H1 (cell line): ENCODE results near the gene CHD9NB. TPM values are rescaled to one million over a fixed set of nuclear protein-coding genes. Genes with fewer than 3 reads are reported as not detected.

Experiments used
- CTCF ChIA-PET: fragments of 300-600 bp; sonication (Branson Sonifier 250); formaldehyde crosslinking; loops from one replicate; lab custom pipeline; 2021; ENCODE audit not compliant: partially characterized antibody; lab: Charles Lee
- POLR2A ChIA-PET: fragments of 300-600 bp; sonication (Branson Sonifier 250); formaldehyde crosslinking; loops from one replicate; lab custom pipeline; 2021; ENCODE audit warnings: inconsistent platforms; ENCODE audit not compliant: partially characterized antibody; lab: Charles Lee
- DNase-seq, 2 experiments: peaks; one replicate each; pipeline versions ENCODE4 v3.0.0 to v3.0.0-alpha.2; 2010 to 2022; ENCODE audit warnings: low spot score in 2 of 2, low read depth in 1 of 2, mixed read lengths in 1 of 2
- FAIRE-seq: peaks from 2 replicates; lab custom pipeline; 2011; peaks lifted over from hg19 to GRCh38; lab: Jason Lieb, UNC
- H2AFZ ChIP-seq: 2 replicates; pipeline ENCODE4 v1.8.1; 2012; ENCODE audit warnings: low read length, inconsistent platforms
- H2AK5ac ChIP-seq: 2 replicates; pipeline ENCODE4 v1.6.1; 2013; ENCODE audit warnings: low read depth, low read length
- H2BK120ac ChIP-seq: replicated peaks from 2 replicates; pipeline ENCODE3; 2013; ENCODE audit warnings: low read depth, low read length, inconsistent platforms
- H2BK12ac ChIP-seq: 2 replicates; pipeline ENCODE4 v1.6.1; 2013; ENCODE audit warnings: low read depth, low read length
- H2BK15ac ChIP-seq: 2 replicates; pipeline ENCODE4 v1.6.1; 2013; ENCODE audit warnings: low read length
- H2BK20ac ChIP-seq: 2 replicates; pipeline ENCODE4 v1.6.1; 2013; ENCODE audit warnings: low read length
- H2BK5ac ChIP-seq: 2 replicates; pipeline ENCODE4 v1.6.1; 2013; ENCODE audit warnings: low read depth, low read length
- H3K14ac ChIP-seq: 2 replicates; pipeline ENCODE4 v1.6.1; 2013; ENCODE audit warnings: inconsistent platforms; ENCODE audit not compliant: insufficient read length
- H3K18ac ChIP-seq: 2 replicates; pipeline ENCODE4 v1.6.1; 2013; ENCODE audit warnings: low read length; ENCODE audit errors: extremely low read depth
- H3K23ac ChIP-seq: 2 replicates; pipeline ENCODE4 v1.6.1; 2013; ENCODE audit warnings: inconsistent platforms; ENCODE audit not compliant: insufficient read length
- H3K23me2 ChIP-seq: 2 replicates; pipeline ENCODE4 v1.6.1; 2013; ENCODE audit warnings: low read depth, low read length
- H3K27ac ChIP-seq: 2 replicates; pipeline ENCODE4 v1.6.1; 2011; ENCODE audit warnings: low read depth, low read length, inconsistent platforms
- H3K27me3 ChIP-seq, 4 experiments: replicated peaks in 1 of 4; 1 replicate in 1 of 4; 2 replicates in 3 of 4; pipeline versions ENCODE4 v1.6.1 to v1.8.1; 2011 to 2013; ENCODE audit warnings: low read length in 3 of 4, mild to moderate bottlenecking in 3 of 4, inconsistent platforms in 2 of 4, mixed read lengths in 2 of 4, moderate library complexity in 1 of 4; ENCODE audit not compliant: control insufficient read depth in 3 of 4, insufficient read depth in 3 of 4; ENCODE audit errors: extremely low read depth in 1 of 4
- H3K36me3 ChIP-seq, 4 experiments: 2 replicates each; pipeline versions ENCODE4 v1.6.1 to v1.8.1; 2011 to 2013; ENCODE audit warnings: mild to moderate bottlenecking in 4 of 4, low read length in 3 of 4, moderate library complexity in 2 of 4, control low read depth in 1 of 4, inconsistent platforms in 1 of 4; ENCODE audit not compliant: insufficient read depth in 4 of 4, control insufficient read depth in 2 of 4
- H3K4ac ChIP-seq: replicated peaks from 2 replicates; pipeline ENCODE3; 2013; ENCODE audit warnings: low read length, low read depth, mixed read lengths, inconsistent platforms; ENCODE audit not compliant: insufficient read length
- H3K4me1 ChIP-seq, 4 experiments: replicated peaks in 1 of 4; 1 replicate in 1 of 4; 2 replicates in 3 of 4; pipeline versions ENCODE4 v1.6.1 to v1.8.1; 2011 to 2013; ENCODE audit warnings: low read length in 3 of 4, inconsistent platforms in 2 of 4, mixed read lengths in 1 of 4; ENCODE audit not compliant: insufficient read depth in 4 of 4, control insufficient read depth in 3 of 4
- H3K4me2 ChIP-seq, 2 experiments: 2 replicates each; pipeline versions ENCODE4 v1.6.1 to v1.8.1; 2011 to 2013; ENCODE audit warnings: low read depth in 2 of 2, low read length in 2 of 2, control low read depth in 1 of 2, inconsistent platforms in 1 of 2, mild to moderate bottlenecking in 1 of 2; ENCODE audit not compliant: insufficient read depth in 1 of 2
- H3K4me3 ChIP-seq, 4 experiments: fragments of 200-600, 300-600 bp in 1 of 4; sonication (generic), shearing (Covaris generic), sonication (Bioruptor Twin) in 1 of 4; 2 replicates each; pipeline versions ENCODE4 v1.5.1 to v1.8.1; 2011 to 2016; ENCODE audit warnings: low read length in 4 of 4, low read depth in 3 of 4, control low read depth in 2 of 4, inconsistent platforms in 2 of 4, mild to moderate bottlenecking in 2 of 4, mixed read lengths in 1 of 4, moderate library complexity in 1 of 4; ENCODE audit not compliant: insufficient read depth in 2 of 4; ENCODE audit errors: extremely low read depth in 1 of 4
- H3K56ac ChIP-seq: replicated peaks from 2 replicates; pipeline ENCODE3; 2013; ENCODE audit warnings: low read depth, mild to moderate bottlenecking, mixed read lengths, low read length, inconsistent platforms; ENCODE audit not compliant: insufficient read length
- H3K79me1 ChIP-seq: 2 replicates; pipeline ENCODE4 v1.6.1; 2013; ENCODE audit warnings: low read depth, low read length, control low read depth
- H3K79me2 ChIP-seq, 2 experiments: 2 replicates each; pipeline versions ENCODE4 v1.6.1 to v1.8.1; 2012 to 2013; ENCODE audit warnings: low read length in 2 of 2, mild to moderate bottlenecking in 2 of 2, inconsistent platforms in 1 of 2; ENCODE audit not compliant: insufficient read depth in 2 of 2, control insufficient read depth in 1 of 2
- H3K9ac ChIP-seq, 4 experiments: replicated peaks in 1 of 4; 1 replicate in 1 of 4; 2 replicates in 3 of 4; pipeline versions ENCODE4 v1.6.1 to v1.8.1; 2011 to 2013; ENCODE audit warnings: low read depth in 3 of 4, low read length in 3 of 4, control low read depth in 2 of 4, mild to moderate bottlenecking in 2 of 4, moderate library complexity in 2 of 4, inconsistent platforms in 1 of 4; ENCODE audit errors: extremely low read depth in 1 of 4
- H3K9me3 ChIP-seq, 2 experiments: 2 replicates each; pipeline versions ENCODE4 v1.6.1 to v1.8.1; 2012 to 2013; ENCODE audit warnings: mild to moderate bottlenecking in 2 of 2, moderate library complexity in 2 of 2, control low read depth in 1 of 2, inconsistent platforms in 1 of 2, low read depth in 1 of 2, low read length in 1 of 2, mixed read lengths in 1 of 2; ENCODE audit not compliant: insufficient read depth in 2 of 2
- H4K20me1 ChIP-seq, 2 experiments: replicated peaks in 1 of 2; 2 replicates each; pipeline versions ENCODE3 to v1.8.1; 2011 to 2013; ENCODE audit warnings: inconsistent platforms in 2 of 2, low read length in 2 of 2, mild to moderate bottlenecking in 1 of 2; ENCODE audit not compliant: insufficient read depth in 2 of 2, control insufficient read depth in 1 of 2
- H4K5ac ChIP-seq: 2 replicates; pipeline ENCODE4 v1.6.1; 2013; ENCODE audit warnings: low read length, low read depth, mixed read lengths, inconsistent platforms; ENCODE audit not compliant: insufficient read length
- H4K8ac ChIP-seq: 2 replicates; pipeline ENCODE4 v1.8.0; 2013; ENCODE audit warnings: mild to moderate bottlenecking, moderate library complexity, low read length, inconsistent platforms; ENCODE audit not compliant: insufficient read depth; ENCODE audit errors: extremely low read depth
- H4K91ac ChIP-seq: replicated peaks from 2 replicates; pipeline ENCODE3; 2013; ENCODE audit warnings: low read length, mixed read lengths, inconsistent platforms; ENCODE audit not compliant: insufficient read length
- BCL11A ChIP-seq, 2 experiments: IDR thresholded peaks; one replicate each; pipeline ENCODE4 v1.6.1; 2011; ENCODE audit warnings: low read depth in 2 of 2, low read length in 2 of 2, mild to moderate bottlenecking in 2 of 2
- BRCA1 ChIP-seq: IDR thresholded peaks from 2 replicates; pipeline ENCODE4 v1.6.1; 2012; ENCODE audit warnings: low read depth, low read length, improper control_type of control experiment
- CBX8 ChIP-seq: fragments of 300-800, 300-1000 bp; sonication (generic); IDR thresholded peaks from 2 replicates; pipeline ENCODE4 v1.7.1; 2016; ENCODE audit warnings: low read depth, low read length, borderline replicate concordance
- EGR1 ChIP-seq: IDR thresholded peaks from 2 replicates; pipeline ENCODE4 v1.6.1; 2011; ENCODE audit warnings: low read depth, low read length, borderline replicate concordance
- PHF8 ChIP-seq: fragments of 200-600 bp; sonication (generic); conservative IDR thresholded peaks from 2 replicates; pipeline ENCODE4 v1.7.1; 2012; ENCODE audit warnings: low read depth, mild to moderate bottlenecking, inconsistent platforms, low read length, moderate library complexity
- POLR2A ChIP-seq, 2 experiments: IDR thresholded peaks; 1 replicate in 1 of 2; 2 replicates in 1 of 2; pipeline ENCODE4 v1.6.1; 2011; ENCODE audit warnings: low read depth in 2 of 2, low read length in 2 of 2, mild to moderate bottlenecking in 2 of 2; ENCODE audit errors: control extremely low read depth in 1 of 2
- POLR2AphosphoS5 ChIP-seq: IDR thresholded peaks from 2 replicates; pipeline ENCODE4 v1.6.1; 2011; ENCODE audit warnings: low read depth, low read length
- RXRA ChIP-seq: IDR thresholded peaks from 2 replicates; pipeline ENCODE4 v1.6.1; 2011; ENCODE audit warnings: low read depth, mild to moderate bottlenecking, low read length, moderate library complexity; ENCODE audit not compliant: insufficient read depth
- SIN3A ChIP-seq, 2 experiments: IDR thresholded peaks in 1 of 2; conservative IDR thresholded peaks in 1 of 2; 2 replicates each; pipeline ENCODE4 v1.6.1; 2011 to 2012; ENCODE audit warnings: low read length in 2 of 2, improper control_type of control experiment in 1 of 2, low read depth in 1 of 2, mild to moderate bottlenecking in 1 of 2
- SUZ12 ChIP-seq: fragments of 200-600 bp; sonication (generic); IDR thresholded peaks from 2 replicates; pipeline ENCODE4 v1.6.1; 2012; ENCODE audit warnings: mild to moderate bottlenecking, inconsistent platforms, low read length, moderate library complexity, mixed read lengths
- TBP ChIP-seq: IDR thresholded peaks from 2 replicates; pipeline ENCODE4 v1.6.1; 2011; ENCODE audit warnings: low read depth, low read length, improper control_type of control experiment
- TCF12 ChIP-seq: IDR thresholded peaks from 2 replicates; pipeline ENCODE4 v1.6.1; 2011; ENCODE audit warnings: low read depth, mild to moderate bottlenecking, low read length
- WGBS, 2 experiments: shearing (Covaris generic) in 1 of 2; methylation state at CpG; one replicate each; pipeline versions ENCODE4 v1.1.6 to v1.1.7; 2013 to 2015; ENCODE audit warnings: low lambda C conversion rate in 2 of 2, mixed read lengths in 2 of 2, inconsistent platforms in 1 of 2, low coverage in 1 of 2, missing lambda C conversion rate in 1 of 2; ENCODE audit not compliant: insufficient replicate concordance in 2 of 2, insufficient coverage in 1 of 2, insufficient read length in 1 of 2; ENCODE audit errors: extremely low coverage in 1 of 2, missing lambda C conversion rate in 1 of 2; 5-methylcytosine and 5-hydroxymethylcytosine counted together
- polyA plus RNA-seq, 7 experiments: library from polyadenylated mRNA; depleted of rRNA in 3 of 7; stranded (reverse) in 5 of 7; unstranded in 2 of 7; fragments of >200 nt in 5 of 7; fragments of 200-250 nt in 2 of 7; gene quantifications; 1 replicate in 5 of 7; 2 replicates in 1 of 7; 4 replicates in 1 of 7; pipeline versions ENCODE4 v1.2.1 to v1.2.3, GENCODE V29; 2011 to 2013; ENCODE audit warnings: missing spikeins in 2 of 7, mixed read lengths in 2 of 7
- total RNA-seq: library from RNA; stranded (reverse); fragmentation: NEBNext Ultra II Directional; extraction: Animal tissue kit (Norgen Biotek cat#: 25700); gene quantifications from 2 replicates; pipeline ENCODE4 v1.2.1, GENCODE V29; 2021
- TF ChIP-seq, protein P1 (sequence below), 3 experiments: IDR thresholded peaks; 1 replicate in 2 of 3; 2 replicates in 1 of 3; pipeline versions ENCODE4 v1.5.1 to v1.6.1; 2011; ENCODE audit warnings: low read length in 3 of 3, mild to moderate bottlenecking in 3 of 3, inconsistent platforms in 2 of 3, low read depth in 1 of 3, moderate library complexity in 1 of 3; ENCODE audit not compliant: insufficient read depth in 1 of 3; ENCODE audit errors: control extremely low read depth in 1 of 3

CHD9NB gene
- total and polyA plus RNA-seq, 2 of the 8 experiments (the other 6 are each of a cell fraction or from before 2014, with no cell fraction given), result 4.5 to 5.9 TPM

DNA sequence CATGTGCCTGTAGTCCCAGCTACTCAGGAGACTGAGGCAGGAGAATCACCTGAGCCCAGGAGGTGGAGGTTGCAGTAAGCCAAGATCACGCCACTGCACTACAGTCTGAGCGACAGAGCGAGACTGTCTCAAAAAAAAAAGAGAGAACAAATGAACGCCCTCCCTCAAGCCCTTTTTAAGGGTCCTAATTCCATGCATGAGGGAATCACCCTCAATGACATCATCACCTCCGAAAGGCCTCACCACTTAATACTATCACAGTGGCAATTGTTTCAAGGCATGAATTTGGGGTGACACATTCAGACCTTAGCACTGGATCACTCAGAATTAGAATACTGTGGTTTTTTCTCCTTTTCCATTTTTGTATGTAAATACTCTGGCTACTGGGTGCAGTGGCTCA is 57.8 kb downstream of the CHD9NB start:
- Histone ChIP-seq H2BK5ac (no peak overlapping the region), H3K4me1 (peaks cover 0 to 5% (median 1%) of the 10 kb centered on the region in 4 experiments; a peak in 1 of 7 replicates), H4K8ac (no peak overlapping the region), H2BK20ac (no peak overlapping the region), H3K4me3 (no peak overlapping the region), H3K23ac (no peak overlapping the region), H2BK120ac (no peak overlapping the region), H3K79me1 (no peaks in the 10 kb centered on the region), H2AFZ (no peak overlapping the region), H3K18ac (no peak overlapping the region), H3K56ac (no peak overlapping the region), H3K23me2 (no peaks in the 10 kb centered on the region), H4K5ac (no peak overlapping the region), H4K20me1 (no peaks in the 10 kb centered on the region), H3K14ac (no peak overlapping the region), H2BK12ac (no peak overlapping the region), H3K4me2 (no peak overlapping the region), H3K9ac (no peak overlapping the region), H3K27ac (no peak overlapping the region), H4K91ac (no peak overlapping the region), H3K36me3 (no peaks in the 10 kb centered on the region), H2BK15ac (no peak overlapping the region), H3K79me2 (no peaks in the 10 kb centered on the region), H3K4ac (no peak overlapping the region), H3K27me3 (no peaks in the 10 kb centered on the region), H2AK5ac (no peak overlapping the region), H3K9me3 (no peaks in the 10 kb centered on the region)
- FAIRE-seq, result no peak
- ChIA-PET POLR2A (no interaction called here), CTCF (no interaction called here)
- DNase-seq, result no peak
- WGBS, 2 experiments, result 84% methylated on average over 5 of the region's 5 CpGs; no CpG with 5 or more reads in 1 of the 2 experiments
- no peak for TF ChIP-seq SUZ12
- TF ChIP-seq TBP, result no peak
- no peak for TF ChIP-seq RXRA
- TF ChIP-seq, protein P1, sequence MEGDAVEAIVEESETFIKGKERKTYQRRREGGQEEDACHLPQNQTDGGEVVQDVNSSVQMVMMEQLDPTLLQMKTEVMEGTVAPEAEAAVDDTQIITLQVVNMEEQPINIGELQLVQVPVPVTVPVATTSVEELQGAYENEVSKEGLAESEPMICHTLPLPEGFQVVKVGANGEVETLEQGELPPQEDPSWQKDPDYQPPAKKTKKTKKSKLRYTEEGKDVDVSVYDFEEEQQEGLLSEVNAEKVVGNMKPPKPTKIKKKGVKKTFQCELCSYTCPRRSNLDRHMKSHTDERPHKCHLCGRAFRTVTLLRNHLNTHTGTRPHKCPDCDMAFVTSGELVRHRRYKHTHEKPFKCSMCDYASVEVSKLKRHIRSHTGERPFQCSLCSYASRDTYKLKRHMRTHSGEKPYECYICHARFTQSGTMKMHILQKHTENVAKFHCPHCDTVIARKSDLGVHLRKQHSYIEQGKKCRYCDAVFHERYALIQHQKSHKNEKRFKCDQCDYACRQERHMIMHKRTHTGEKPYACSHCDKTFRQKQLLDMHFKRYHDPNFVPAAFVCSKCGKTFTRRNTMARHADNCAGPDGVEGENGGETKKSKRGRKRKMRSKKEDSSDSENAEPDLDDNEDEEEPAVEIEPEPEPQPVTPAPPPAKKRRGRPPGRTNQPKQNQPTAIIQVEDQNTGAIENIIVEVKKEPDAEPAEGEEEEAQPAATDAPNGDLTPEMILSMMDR (IDR thresholded peaks at IDR 0.05; ENCODE audit: control extremely low read depth in 1 of 3, insufficient read depth in 1 of 3, low read depth in 1 of 3, low read length in 3 of 3), result no peak
- TF ChIP-seq BCL11A (IDR thresholded peaks at IDR 0.05; ENCODE audit: low read depth in 2 of 2, low read length in 2 of 2), result no peak
- TF ChIP-seq POLR2A (IDR thresholded peaks at IDR 0.05; ENCODE audit: control extremely low read depth in 1 of 2, low read depth in 2 of 2, low read length in 2 of 2), result no peak
- no peak for TF ChIP-seq BRCA1
- no peak for TF ChIP-seq PHF8
- TF ChIP-seq SIN3A (conservative IDR thresholded peaks at IDR 0.05 in 1 of 2, IDR thresholded peaks at IDR 0.05 in 1 of 2; ENCODE audit: low read depth in 1 of 2, low read length in 2 of 2), result no peak
- TF ChIP-seq EGR1, result no peak
- no peak for TF ChIP-seq POLR2AphosphoS5
- TF ChIP-seq CBX8, result no peak
- TF ChIP-seq TCF12, result no peak
